ENCODE data around the gene GET4. TPM values are rescaled to one million over a fixed set of nuclear protein-coding genes. Genes with fewer than 3 reads are reported as not detected.

The GET4 gene
- total RNA-seq, 1 experiment from 2014 or later: 44.8 TPM

DNA sequence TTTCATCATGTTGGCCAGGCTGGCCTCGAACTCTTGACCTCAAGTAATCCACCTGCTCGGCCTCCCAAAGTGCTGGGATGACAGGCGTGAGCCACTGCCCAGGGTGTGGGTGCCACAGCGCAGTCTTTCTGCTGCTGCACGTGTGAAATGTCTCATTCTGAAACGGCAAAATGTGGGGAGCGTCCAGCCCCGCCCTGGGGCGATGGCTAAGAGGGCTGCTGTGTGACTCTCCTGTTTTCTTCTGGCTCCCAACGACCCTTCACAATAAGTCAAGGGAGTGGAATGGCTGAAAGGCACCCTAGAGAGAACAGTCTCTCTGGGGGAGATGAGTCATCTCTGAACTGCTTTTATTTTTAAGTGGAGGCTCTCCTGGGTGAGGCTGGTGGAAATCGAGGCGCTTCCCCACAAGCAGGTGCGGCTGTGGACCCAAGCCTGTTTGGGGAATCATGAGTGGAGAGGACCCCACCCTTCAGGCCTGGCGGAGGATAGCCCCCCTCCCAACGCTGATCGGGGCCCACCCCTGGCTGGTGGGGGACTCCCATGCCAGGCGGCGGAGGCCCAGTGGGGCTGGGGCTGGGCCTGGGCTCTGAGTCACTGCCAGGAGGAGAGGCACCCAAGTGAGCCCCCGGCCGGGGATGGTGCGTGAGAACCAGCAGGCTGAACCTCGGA, 60.2 kb downstream of the GET4 start:
- H3K9me2 ChIP-seq (ENCODE audit: insufficient read depth): no peaks in the 10 kb centered on the region
- intact Hi-C loops (cut with micrococcal nuclease): no loop called here
- ChIA-PET CTCF (no interaction called here), POLR2A (no interaction called here), RAD21 (ENCODE audit: low non-redundant PET in 1 of 2, low total read pairs in 2 of 2, uncharacterized antibody in 2 of 2, unreplicated experiment in 2 of 2) (no interaction called here)
- H3K9me3 ChIP-seq (ENCODE audit: control insufficient read depth in 1 of 2, insufficient read depth in 1 of 2, low read depth in 1 of 2, low read length in 2 of 2): 0 out of 4 replicates have a peak, but pooled peaks cover 0 to 4% of the 10 kb centered on the region in 2 experiments
- ATAC-seq: peak; percentile 85
- H3K79me2 ChIP-seq (ENCODE audit: insufficient read depth, low read length): no peaks in the 10 kb centered on the region
- peaks cover 14 to 18% of the 10 kb centered on the region in 2 experiments for H3K4me1 ChIP-seq (ENCODE audit: control insufficient read depth in 1 of 2, insufficient read depth in 2 of 2, low read length in 2 of 2)
- BruUV-seq (replicated peaks): no TSS peak
- peak overlapping the region; percentile 37; the same call in 1 of the 2 replicates for H3K9ac ChIP-seq (ENCODE audit: low read length)
- TF ChIP-seq RAD21 (IDR thresholded peaks at IDR 0.05; ENCODE audit: low read depth) (no peak), TCF7L2 (IDR thresholded peaks at IDR 0.05; ENCODE audit: borderline replicate concordance, extremely low read depth, insufficient read depth, insufficient read length) (no peak), CEBPB (IDR thresholded peaks at IDR 0.05; ENCODE audit: low read depth) (no peak), ZFX (IDR thresholded peaks at IDR 0.05) (no peak), JUND (IDR thresholded peaks at IDR 0.05) (peak; percentile 89), FOSL1 (IDR thresholded peaks at IDR 0.05; ENCODE audit: low read depth) (peak; percentile 83)
- TF ChIP-seq, protein P1, sequence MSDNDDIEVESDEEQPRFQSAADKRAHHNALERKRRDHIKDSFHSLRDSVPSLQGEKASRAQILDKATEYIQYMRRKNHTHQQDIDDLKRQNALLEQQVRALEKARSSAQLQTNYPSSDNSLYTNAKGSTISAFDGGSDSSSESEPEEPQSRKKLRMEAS (IDR thresholded peaks at IDR 0.05): peak; percentile 59; the same call in 1 of the 2 replicates
- peak overlapping the region; percentile 5 to 21; a peak in 2 of 4 replicates for H3K4me3 ChIP-seq (replicated peaks in 1 of 2; ENCODE audit: low read depth in 1 of 2, low read length in 2 of 2)
- DNase-seq (ENCODE audit: low read depth, low spot score): peak; percentile 71
- no peaks in the 10 kb centered on the region for H3K36me3 ChIP-seq (ENCODE audit: control insufficient read depth in 1 of 2, insufficient read depth in 2 of 2, low read length in 2 of 2)
- no peak overlapping the region for H2AFZ ChIP-seq (ENCODE audit: low read depth, low read length, poor library complexity, severe bottlenecking)
- H3K27ac ChIP-seq (ENCODE audit: low read depth, low read length): peak overlapping the region; percentile 92
- H4K20me1 ChIP-seq (ENCODE audit: insufficient read depth): no peaks in the 10 kb centered on the region
- H3K27me3 ChIP-seq (ENCODE audit: insufficient read depth, low read length): no peaks in the 10 kb centered on the region
- H3K4me2 ChIP-seq (ENCODE audit: low read length): peak overlapping the region; percentile 62

DNA sequence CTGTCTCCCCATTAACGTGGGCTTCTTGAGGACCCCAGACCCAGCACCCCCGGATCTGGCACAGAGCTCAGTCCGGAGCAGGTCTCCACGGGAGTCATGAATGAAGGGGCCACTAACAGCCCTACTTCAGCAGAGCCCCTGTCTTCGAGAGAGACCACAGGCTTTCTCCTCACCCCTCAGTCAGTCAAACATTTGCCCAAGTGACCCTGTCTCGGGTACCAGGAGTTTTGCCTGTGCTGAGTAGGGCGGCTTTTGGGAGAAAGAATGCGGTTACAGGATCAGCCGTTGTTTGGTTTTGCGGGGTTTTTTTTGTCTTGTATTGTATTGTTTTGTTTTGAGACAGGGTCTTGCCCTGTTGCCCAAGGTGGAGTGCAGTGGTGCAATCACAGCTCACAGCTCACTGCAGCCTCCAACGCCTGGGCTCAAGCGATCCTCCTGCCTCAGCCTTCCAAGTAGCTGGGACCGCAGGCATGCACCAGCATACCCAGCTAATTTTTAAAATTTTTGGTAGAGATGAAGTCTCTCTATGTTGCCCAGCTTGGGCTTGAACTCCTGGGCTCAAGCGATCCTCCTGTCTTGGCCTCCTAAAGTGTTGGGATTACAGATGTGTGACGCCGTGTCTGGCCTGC, 61.6 kb downstream of the GET4 start:
- H3K36me3 ChIP-seq (ENCODE audit: control insufficient read depth in 1 of 2, insufficient read depth in 2 of 2, low read length in 2 of 2): no peaks in the 10 kb centered on the region
- ATAC-seq: no peak
- H2AFZ ChIP-seq (ENCODE audit: low read depth, low read length, poor library complexity, severe bottlenecking): no peak overlapping the region
- intact Hi-C loops (cut with micrococcal nuclease): no loop called here
- no peaks in the 10 kb centered on the region for H3K9me2 ChIP-seq (ENCODE audit: insufficient read depth)
- no peak overlapping the region for H3K9ac ChIP-seq (ENCODE audit: low read length)
- H3K4me1 ChIP-seq (ENCODE audit: control insufficient read depth in 1 of 2, insufficient read depth in 2 of 2, low read length in 2 of 2): peaks cover 14 to 18% of the 10 kb centered on the region in 2 experiments
- DNase-seq (ENCODE audit: low read depth, low spot score): no peak
- H3K27ac ChIP-seq (ENCODE audit: low read depth, low read length): no peak overlapping the region
- ChIA-PET POLR2A (no interaction called here), RAD21 (ENCODE audit: low non-redundant PET in 1 of 2, low total read pairs in 2 of 2, uncharacterized antibody in 2 of 2, unreplicated experiment in 2 of 2) (no interaction called here), CTCF (no interaction called here)
- H3K27me3 ChIP-seq (ENCODE audit: insufficient read depth, low read length): 0 out of 2 replicates have a peak, but pooled peaks cover 1% of the 10 kb centered on the region
- BruUV-seq (replicated peaks): no TSS peak
- no peaks in the 10 kb centered on the region for H3K79me2 ChIP-seq (ENCODE audit: insufficient read depth, low read length)
- H4K20me1 ChIP-seq (ENCODE audit: insufficient read depth): no peaks in the 10 kb centered on the region
- H3K9me3 ChIP-seq (ENCODE audit: control insufficient read depth in 1 of 2, insufficient read depth in 1 of 2, low read depth in 1 of 2, low read length in 2 of 2): 0 out of 4 replicates have a peak, but pooled peaks cover 0 to 4% of the 10 kb centered on the region in 2 experiments
- H3K4me2 ChIP-seq (ENCODE audit: low read length): no peak overlapping the region
- H3K4me3 ChIP-seq (replicated peaks in 1 of 2; ENCODE audit: low read depth in 1 of 2, low read length in 2 of 2): no peak overlapping the region
- TF ChIP-seq, protein P2, sequence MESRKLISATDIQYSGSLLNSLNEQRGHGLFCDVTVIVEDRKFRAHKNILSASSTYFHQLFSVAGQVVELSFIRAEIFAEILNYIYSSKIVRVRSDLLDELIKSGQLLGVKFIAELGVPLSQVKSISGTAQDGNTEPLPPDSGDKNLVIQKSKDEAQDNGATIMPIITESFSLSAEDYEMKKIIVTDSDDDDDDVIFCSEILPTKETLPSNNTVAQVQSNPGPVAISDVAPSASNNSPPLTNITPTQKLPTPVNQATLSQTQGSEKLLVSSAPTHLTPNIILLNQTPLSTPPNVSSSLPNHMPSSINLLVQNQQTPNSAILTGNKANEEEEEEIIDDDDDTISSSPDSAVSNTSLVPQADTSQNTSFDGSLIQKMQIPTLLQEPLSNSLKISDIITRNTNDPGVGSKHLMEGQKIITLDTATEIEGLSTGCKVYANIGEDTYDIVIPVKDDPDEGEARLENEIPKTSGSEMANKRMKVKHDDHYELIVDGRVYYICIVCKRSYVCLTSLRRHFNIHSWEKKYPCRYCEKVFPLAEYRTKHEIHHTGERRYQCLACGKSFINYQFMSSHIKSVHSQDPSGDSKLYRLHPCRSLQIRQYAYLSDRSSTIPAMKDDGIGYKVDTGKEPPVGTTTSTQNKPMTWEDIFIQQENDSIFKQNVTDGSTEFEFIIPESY (IDR thresholded peaks at IDR 0.05; ENCODE audit: extremely low read depth, insufficient replicate concordance, low read length): no peak
- TF ChIP-seq POLR2AphosphoS5 (IDR thresholded peaks at IDR 0.05; ENCODE audit: low read depth, low read length): no peak
- no peak for TF ChIP-seq JUND (IDR thresholded peaks at IDR 0.05)
- TF ChIP-seq YY1 (IDR thresholded peaks at IDR 0.05; ENCODE audit: extremely low read depth, insufficient replicate concordance, low read depth, low read length): no peak
- TF ChIP-seq, protein P1 (IDR thresholded peaks at IDR 0.05): no peak
- TF ChIP-seq, protein P3, sequence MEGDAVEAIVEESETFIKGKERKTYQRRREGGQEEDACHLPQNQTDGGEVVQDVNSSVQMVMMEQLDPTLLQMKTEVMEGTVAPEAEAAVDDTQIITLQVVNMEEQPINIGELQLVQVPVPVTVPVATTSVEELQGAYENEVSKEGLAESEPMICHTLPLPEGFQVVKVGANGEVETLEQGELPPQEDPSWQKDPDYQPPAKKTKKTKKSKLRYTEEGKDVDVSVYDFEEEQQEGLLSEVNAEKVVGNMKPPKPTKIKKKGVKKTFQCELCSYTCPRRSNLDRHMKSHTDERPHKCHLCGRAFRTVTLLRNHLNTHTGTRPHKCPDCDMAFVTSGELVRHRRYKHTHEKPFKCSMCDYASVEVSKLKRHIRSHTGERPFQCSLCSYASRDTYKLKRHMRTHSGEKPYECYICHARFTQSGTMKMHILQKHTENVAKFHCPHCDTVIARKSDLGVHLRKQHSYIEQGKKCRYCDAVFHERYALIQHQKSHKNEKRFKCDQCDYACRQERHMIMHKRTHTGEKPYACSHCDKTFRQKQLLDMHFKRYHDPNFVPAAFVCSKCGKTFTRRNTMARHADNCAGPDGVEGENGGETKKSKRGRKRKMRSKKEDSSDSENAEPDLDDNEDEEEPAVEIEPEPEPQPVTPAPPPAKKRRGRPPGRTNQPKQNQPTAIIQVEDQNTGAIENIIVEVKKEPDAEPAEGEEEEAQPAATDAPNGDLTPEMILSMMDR (IDR thresholded peaks at IDR 0.05 in 2 of 3, conservative IDR thresholded peaks at IDR 0.05 in 1 of 3; ENCODE audit: borderline replicate concordance in 1 of 3, insufficient read depth in 1 of 3, low read depth in 2 of 3, low read length in 2 of 3): no peak
- TF ChIP-seq SP1 (IDR thresholded peaks at IDR 0.05; ENCODE audit: low read depth): no peak
- TF ChIP-seq EGR1 (IDR thresholded peaks at IDR 0.05; ENCODE audit: low read depth): no peak
- no peak for TF ChIP-seq FOSL1 (IDR thresholded peaks at IDR 0.05; ENCODE audit: low read depth)
- TF ChIP-seq CEBPB (IDR thresholded peaks at IDR 0.05; ENCODE audit: low read depth): no peak
